ENCODE data around the gene NAGLU.

- TF ChIP-seq POLR2A (IDR thresholded peaks at IDR 0.05) (no peak), CTCF (IDR thresholded peaks at IDR 0.05) (no peak)
Observed at GRCh38 chr17:42573095-42573494, 37.1 kb downstream of the NAGLU start.
